HepG2 (cell line): ENCODE results near the gene CNOT10.

Source experiments
- BRCA1 ChIP-seq: sonication (generic); formaldehyde crosslinking; IDR thresholded peaks from 2 replicates; pipeline ENCODE4 v1.4.0; 2020; ENCODE audit warnings: missing genetic modification reagents
- CEBPB ChIP-seq: IDR thresholded peaks from 2 replicates; pipeline ENCODE4 v1.6.1; 2011; ENCODE audit warnings: low read depth, low read length, improper control_type of control experiment, borderline replicate concordance
- ELF4 ChIP-seq: sonication (generic); formaldehyde crosslinking; IDR thresholded peaks from 2 replicates; pipeline ENCODE4 v1.5.0; 2020; ENCODE audit warnings: missing genetic modification reagents, mild to moderate bottlenecking, moderate library complexity, borderline replicate concordance
- GABPA ChIP-seq, 2 experiments: IDR thresholded peaks; 2 replicates each; pipeline ENCODE4 v1.6.1; 2011 to 2016; ENCODE audit warnings: low read depth in 2 of 2, low read length in 1 of 2, missing biosample characterization in 1 of 2, missing genetic modification characterization in 1 of 2
- POLR2AphosphoS5 ChIP-seq: IDR thresholded peaks from 2 replicates; pipeline ENCODE4 v1.6.1; 2012; ENCODE audit warnings: low read depth, low read length
- RFX3 ChIP-seq: IDR thresholded peaks from 2 replicates; pipeline ENCODE4 v1.6.1; 2016; ENCODE audit warnings: missing biosample characterization, missing genetic modification reagents
- ZNF747 ChIP-seq: sonication (generic); formaldehyde crosslinking; IDR thresholded peaks from 2 replicates; pipeline ENCODE4 v1.8.1; 2023; ENCODE audit warnings: missing genetic modification reagents, mild to moderate bottlenecking, borderline replicate concordance
- TF ChIP-seq, protein P1 (sequence below): IDR thresholded peaks from 2 replicates; pipeline ENCODE4 v1.6.1; 2012; ENCODE audit warnings: inconsistent platforms
- TF ChIP-seq, protein P2 (sequence below): sonication (generic); formaldehyde crosslinking; IDR thresholded peaks from 2 replicates; pipeline ENCODE4 v1.5.0; 2020; ENCODE audit warnings: mild to moderate bottlenecking, missing genetic modification reagents, moderate library complexity
- TF ChIP-seq, protein P3 (sequence below): sonication (generic); formaldehyde crosslinking; IDR thresholded peaks from 2 replicates; pipeline ENCODE4 v1.4.0; 2020; ENCODE audit warnings: missing genetic modification reagents, borderline replicate concordance

DNA sequence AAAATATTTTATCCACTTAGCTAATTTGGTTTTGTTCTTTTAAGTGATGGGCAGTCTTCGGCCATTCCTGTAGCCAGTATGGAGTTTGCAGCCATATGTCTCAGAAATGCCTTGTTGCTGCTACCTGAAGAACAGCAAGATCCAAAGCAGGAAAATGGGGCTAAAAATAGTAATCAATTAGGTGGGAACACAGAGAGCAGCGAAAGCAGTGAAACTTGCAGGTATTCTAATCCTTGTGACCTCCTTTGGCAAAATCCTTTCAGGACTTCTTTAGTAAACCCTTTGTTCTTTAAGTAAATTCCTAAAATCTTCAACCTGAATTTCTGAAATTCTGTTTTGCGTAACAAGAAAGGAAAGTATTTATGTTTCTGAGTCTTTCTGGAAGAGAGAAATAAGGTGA, 49.8 kb downstream of the CNOT10 start:
- no peak for TF ChIP-seq BRCA1 (CRISPR knock-in tag)
- TF ChIP-seq CEBPB = no peak
- no peak for TF ChIP-seq ELF4
- no peak for TF ChIP-seq GABPA (IDR thresholded peaks at IDR 0.05; ENCODE audit: low read depth, low read length)
- no peak for TF ChIP-seq GABPA (CRISPR knock-in tag; IDR thresholded peaks at IDR 0.05; ENCODE audit: low read depth)
- TF ChIP-seq, protein P1, sequence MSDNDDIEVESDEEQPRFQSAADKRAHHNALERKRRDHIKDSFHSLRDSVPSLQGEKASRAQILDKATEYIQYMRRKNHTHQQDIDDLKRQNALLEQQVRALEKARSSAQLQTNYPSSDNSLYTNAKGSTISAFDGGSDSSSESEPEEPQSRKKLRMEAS = no peak
- TF ChIP-seq, protein P2, sequence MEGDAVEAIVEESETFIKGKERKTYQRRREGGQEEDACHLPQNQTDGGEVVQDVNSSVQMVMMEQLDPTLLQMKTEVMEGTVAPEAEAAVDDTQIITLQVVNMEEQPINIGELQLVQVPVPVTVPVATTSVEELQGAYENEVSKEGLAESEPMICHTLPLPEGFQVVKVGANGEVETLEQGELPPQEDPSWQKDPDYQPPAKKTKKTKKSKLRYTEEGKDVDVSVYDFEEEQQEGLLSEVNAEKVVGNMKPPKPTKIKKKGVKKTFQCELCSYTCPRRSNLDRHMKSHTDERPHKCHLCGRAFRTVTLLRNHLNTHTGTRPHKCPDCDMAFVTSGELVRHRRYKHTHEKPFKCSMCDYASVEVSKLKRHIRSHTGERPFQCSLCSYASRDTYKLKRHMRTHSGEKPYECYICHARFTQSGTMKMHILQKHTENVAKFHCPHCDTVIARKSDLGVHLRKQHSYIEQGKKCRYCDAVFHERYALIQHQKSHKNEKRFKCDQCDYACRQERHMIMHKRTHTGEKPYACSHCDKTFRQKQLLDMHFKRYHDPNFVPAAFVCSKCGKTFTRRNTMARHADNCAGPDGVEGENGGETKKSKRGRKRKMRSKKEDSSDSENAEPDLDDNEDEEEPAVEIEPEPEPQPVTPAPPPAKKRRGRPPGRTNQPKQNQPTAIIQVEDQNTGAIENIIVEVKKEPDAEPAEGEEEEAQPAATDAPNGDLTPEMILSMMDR (CRISPR knock-in tag) = no peak
- TF ChIP-seq ZNF747 (CRISPR knock-in tag) = no peak
- no peak for TF ChIP-seq RFX3
- TF ChIP-seq, protein P3, sequence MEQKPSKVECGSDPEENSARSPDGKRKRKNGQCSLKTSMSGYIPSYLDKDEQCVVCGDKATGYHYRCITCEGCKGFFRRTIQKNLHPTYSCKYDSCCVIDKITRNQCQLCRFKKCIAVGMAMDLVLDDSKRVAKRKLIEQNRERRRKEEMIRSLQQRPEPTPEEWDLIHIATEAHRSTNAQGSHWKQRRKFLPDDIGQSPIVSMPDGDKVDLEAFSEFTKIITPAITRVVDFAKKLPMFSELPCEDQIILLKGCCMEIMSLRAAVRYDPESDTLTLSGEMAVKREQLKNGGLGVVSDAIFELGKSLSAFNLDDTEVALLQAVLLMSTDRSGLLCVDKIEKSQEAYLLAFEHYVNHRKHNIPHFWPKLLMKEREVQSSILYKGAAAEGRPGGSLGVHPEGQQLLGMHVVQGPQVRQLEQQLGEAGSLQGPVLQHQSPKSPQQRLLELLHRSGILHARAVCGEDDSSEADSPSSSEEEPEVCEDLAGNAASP (CRISPR knock-in tag) = no peak
- TF ChIP-seq POLR2AphosphoS5 = no peak
